Testis (tissue), 3 donors: ENCODE results near the gene CSRNP3. TPM values are rescaled to one million over a fixed set of nuclear protein-coding genes. Genes with fewer than 3 reads are reported as not detected.

ENCODE experiments used
- DNase-seq: peaks from one replicate; pipeline ENCODE4 v3.0.0-alpha.2; 2019
- H3K27ac ChIP-seq, 2 donors: fragments of 200-600 bp; sonication (generic); one replicate each; pipeline ENCODE4 v1.5.1; 2019
- H3K27me3 ChIP-seq: fragments of 200-600 bp; sonication (generic); one replicate; pipeline ENCODE4 v1.5.1; 2019
- H3K36me3 ChIP-seq: fragments of 200-600 bp; sonication (generic); one replicate; pipeline ENCODE4 v1.5.1; 2017; ENCODE audit warnings: low read depth; ENCODE audit errors: missing control alignments
- H3K4me1 ChIP-seq: fragments of 200-600 bp; sonication (generic); one replicate; pipeline ENCODE4 v1.5.1; 2019
- H3K4me3 ChIP-seq, 2 donors: fragments of 200-600 bp; sonication (generic); one replicate each; pipeline ENCODE4 v1.5.1; 2017 to 2019
- H3K9me3 ChIP-seq: fragments of 200-600 bp; sonication (generic); one replicate; pipeline ENCODE4 v1.5.1; 2017
- CTCF ChIP-seq, 3 experiments: fragments of 450-650 bp in 2 of 3; fragments of 200-600 bp in 1 of 3; sonication (generic) in 1 of 3; IDR thresholded peaks; one replicate each; pipeline ENCODE4 v1.5.1; 2016 to 2019; ENCODE audit warnings: antibody characterized with exemption in 3 of 3, mild to moderate bottlenecking in 2 of 3, moderate library complexity in 1 of 3
- POLR2A ChIP-seq: fragments of 450-650 bp; IDR thresholded peaks from one replicate; pipeline ENCODE4 v1.6.1; 2017; ENCODE audit warnings: antibody characterized with exemption, mild to moderate bottlenecking, moderate library complexity
- WGBS, 2 donors: methylation state at CpG; one replicate each; pipeline ENCODE4 v1.1.5; 2018; 5-methylcytosine and 5-hydroxymethylcytosine counted together
- intact Hi-C: fragments of 100-400 bp; cut with DNase I; formaldehyde crosslinking; loops from one replicate; pipeline ENCODE4 v1.15.1; 2023; ENCODE audit warnings: low total_unique reads
- polyA plus RNA-seq: library from polyadenylated mRNA; stranded (reverse); fragments of 350-450 nt; fragmentation: Illumina TruSeq; extraction: RNeasy Lipid Tissue Mini Kit (QIAGEN cat#74804); gene quantifications from one replicate; pipeline ENCODE4 v1.2.3, GENCODE V29; 2014; ENCODE audit warnings: low read depth, low replicate concordance; ENCODE audit not compliant: insufficient read depth
- total RNA-seq, 2 donors: library from RNA; depleted of rRNA; stranded (reverse); fragments of >200 nt; gene quantifications; one replicate each; pipeline ENCODE4 v1.2.3, GENCODE V29; 2016

CSRNP3 gene
- total and polyA plus RNA-seq, 3 donors from 2014 or later = 3.0 to 6.1 (median 5.3) TPM

GRCh38 chr2:165566008-165566407, 96.5 kb downstream of the CSRNP3 start:
- WGBS, 2 donors = 90 to 91% methylated on average over 4 of the region's 4 CpGs
- DNase-seq = no peak
- no peaks in the 10 kb centered on the region for H3K4me1 ChIP-seq
- intact Hi-C loops = no loop called here
- no peak overlapping the region for H3K27ac ChIP-seq
- TF ChIP-seq CTCF (IDR thresholded peaks at IDR 0.05) = no peak
- no peak for TF ChIP-seq POLR2A
- H3K4me3 ChIP-seq = no peak overlapping the region
- no peaks in the 10 kb centered on the region for H3K27me3 ChIP-seq
- no peaks in the 10 kb centered on the region for H3K36me3 ChIP-seq
- H3K9me3 ChIP-seq = no peaks in the 10 kb centered on the region

DNA sequence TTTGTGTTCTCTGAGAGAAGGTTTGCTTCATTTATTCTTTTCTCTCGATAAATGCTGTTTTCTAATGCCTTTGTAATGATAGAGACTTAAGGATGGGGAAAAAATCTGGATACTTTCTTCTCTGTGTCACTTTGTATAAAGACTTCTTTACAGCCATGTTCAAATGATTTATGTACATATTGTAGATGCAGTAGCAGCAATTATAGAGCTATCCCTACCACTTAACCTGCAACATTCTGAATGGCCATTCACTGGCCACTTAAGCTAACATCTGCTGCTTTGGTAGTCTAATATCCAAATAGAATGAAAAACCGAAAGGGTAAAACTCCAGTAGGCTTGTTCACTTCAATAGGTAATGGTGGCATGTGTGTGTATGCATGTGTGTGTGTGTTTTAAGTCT, 97.8 kb downstream of the CSRNP3 start:
- H3K27ac ChIP-seq = no peak overlapping the region
- H3K27me3 ChIP-seq = no peaks in the 10 kb centered on the region
- intact Hi-C loops = no loop called here
- H3K4me1 ChIP-seq = no peaks in the 10 kb centered on the region
- no peak overlapping the region for H3K4me3 ChIP-seq
- H3K9me3 ChIP-seq = no peaks in the 10 kb centered on the region
- no peak for DNase-seq
- no peaks in the 10 kb centered on the region for H3K36me3 ChIP-seq
- TF ChIP-seq POLR2A = no peak
- TF ChIP-seq CTCF (IDR thresholded peaks at IDR 0.05) = no peak
- 59 to 94% methylated on average over 2 of the region's 2 CpGs for WGBS, 2 donors

- H3K36me3 ChIP-seq = no peaks in the 10 kb centered on the region
- no peak overlapping the region for H3K4me3 ChIP-seq
- no peaks in the 10 kb centered on the region for H3K9me3 ChIP-seq
- no peak for DNase-seq
- no peak for TF ChIP-seq POLR2A
- TF ChIP-seq CTCF (IDR thresholded peaks at IDR 0.05) = no peak
- H3K27ac ChIP-seq = no peak overlapping the region
- no peaks in the 10 kb centered on the region for H3K4me1 ChIP-seq
- intact Hi-C loops = no loop called here
- H3K27me3 ChIP-seq = no peaks in the 10 kb centered on the region
These were observed 98.9 kb downstream of the CSRNP3 start for GRCh38 chr2:165568361-165568760.

- H3K27ac ChIP-seq = no peak overlapping the region
- no peak overlapping the region for H3K4me3 ChIP-seq
- H3K9me3 ChIP-seq = no peaks in the 10 kb centered on the region
- no peaks in the 10 kb centered on the region for H3K27me3 ChIP-seq
- DNase-seq = no peak
- WGBS, 2 donors = 92 to 100% methylated on average over 1 of the region's 1 CpG
- no peaks in the 10 kb centered on the region for H3K36me3 ChIP-seq
- intact Hi-C loops = no loop called here
- H3K4me1 ChIP-seq = no peaks in the 10 kb centered on the region
- TF ChIP-seq POLR2A = no peak
- no peak for TF ChIP-seq CTCF (IDR thresholded peaks at IDR 0.05)
These were observed 102.0 kb downstream of the CSRNP3 start for GRCh38 chr2:165571477-165571876.

GRCh38 chr2:165572151-165572550, 102.7 kb downstream of the CSRNP3 start:
- intact Hi-C loops = no loop called here
- Histone ChIP-seq H3K36me3 (no peaks in the 10 kb centered on the region), H3K9me3 (no peaks in the 10 kb centered on the region), H3K4me1 (no peaks in the 10 kb centered on the region), H3K27ac (no peak overlapping the region), H3K27me3 (no peaks in the 10 kb centered on the region), H3K4me3 (no peak overlapping the region)
- TF ChIP-seq CTCF (IDR thresholded peaks at IDR 0.05) (no peak), POLR2A (no peak)
- no peak for DNase-seq
- 54 to 62% methylated on average over 3 of the region's 3 CpGs for WGBS, 2 donors
